SK-N-SH treated with all-trans-retinoic acid at 6 μM for 48 hours (cell line): ENCODE measurements around the gene VPS4B.

Source experiments
- ATAC-seq: fragments of 200-7000 bp; cut with Tn5 transposase; 3 replicates; pipeline ENCODE4 v1.9.1; 2020; ENCODE audit warnings: mild to moderate bottlenecking, moderate library complexity
- CSDC2 ChIP-seq: fragments of 250-450 bp; sonication (Bioruptor Pico); IDR thresholded peaks from 2 replicates; pipeline ENCODE4 v1.5.0; 2020; ENCODE audit warnings: mild to moderate bottlenecking, moderate library complexity
- ESRRG ChIP-seq: fragments of 250-450 bp; sonication (Bioruptor Pico); IDR thresholded peaks from 2 replicates; pipeline ENCODE4 v1.6.1; 2021; ENCODE audit warnings: mild to moderate bottlenecking
- GLIS3 ChIP-seq: fragments of 250-450 bp; sonication (Bioruptor Pico); IDR thresholded peaks from 2 replicates; pipeline ENCODE4 v1.5.0; 2020; ENCODE audit warnings: mild to moderate bottlenecking, moderate library complexity
- ISL1 ChIP-seq: fragments of 250-450 bp; sonication (Bioruptor Pico); IDR thresholded peaks from 2 replicates; pipeline ENCODE4 v2.1.2; 2022; ENCODE audit warnings: mild to moderate bottlenecking, moderate library complexity
- OSR1 ChIP-seq: fragments of 250-450 bp; sonication (Bioruptor Pico); IDR thresholded peaks from 2 replicates; pipeline ENCODE4 v1.8.0; 2022; ENCODE audit warnings: moderate library complexity, mild to moderate bottlenecking, inconsistent platforms
- POU6F1 ChIP-seq: fragments of 250-450 bp; sonication (Bioruptor Pico); IDR thresholded peaks from 2 replicates; pipeline ENCODE4 v1.8.0; 2021; ENCODE audit warnings: low read depth, mild to moderate bottlenecking, moderate library complexity, borderline replicate concordance
- PPARA ChIP-seq: fragments of 250-450 bp; sonication (Bioruptor Pico); IDR thresholded peaks from 2 replicates; pipeline ENCODE4 v1.5.0; 2020; ENCODE audit warnings: mild to moderate bottlenecking, borderline replicate concordance
- RARB ChIP-seq: fragments of 250-450 bp; sonication (Bioruptor Pico); IDR thresholded peaks from 2 replicates; pipeline ENCODE4 v1.8.0; 2021; ENCODE audit warnings: mild to moderate bottlenecking, moderate library complexity
- SNAI2 ChIP-seq: fragments of 250-450 bp; sonication (Bioruptor Pico); IDR thresholded peaks from 2 replicates; pipeline ENCODE4 v1.5.0; 2020; ENCODE audit warnings: mild to moderate bottlenecking, moderate library complexity
- TCF4 ChIP-seq: fragments of 250-450 bp; sonication (Bioruptor Pico); IDR thresholded peaks from 2 replicates; pipeline ENCODE4 v1.8.0; 2021; ENCODE audit warnings: mild to moderate bottlenecking, moderate library complexity, borderline replicate concordance
- TOX ChIP-seq: fragments of 250-450 bp; sonication (Bioruptor Pico); IDR thresholded peaks from 2 replicates; pipeline ENCODE4 v1.8.0; 2021; ENCODE audit warnings: mild to moderate bottlenecking, moderate library complexity, borderline replicate concordance
- TSHZ2 ChIP-seq: fragments of 250-450 bp; sonication (Bioruptor Pico); IDR thresholded peaks from 2 replicates; pipeline ENCODE4 v1.5.0; 2020; ENCODE audit warnings: mild to moderate bottlenecking, moderate library complexity
- ZNF565 ChIP-seq: fragments of 450-650 bp; formaldehyde crosslinking; conservative IDR thresholded peaks from 2 replicates; pipeline ENCODE4 v1.5.0; 2020; ENCODE audit warnings: low read depth, mild to moderate bottlenecking, moderate library complexity
- ZNF70 ChIP-seq: fragments of 450-650 bp; formaldehyde crosslinking; IDR thresholded peaks from 2 replicates; pipeline ENCODE4 v1.5.0; 2020; ENCODE audit warnings: mild to moderate bottlenecking, moderate library complexity
- ZNF8 ChIP-seq: fragments of 450-650 bp; formaldehyde crosslinking; IDR thresholded peaks from 2 replicates; pipeline ENCODE4 v1.5.0; 2020; ENCODE audit warnings: mild to moderate bottlenecking, moderate library complexity
- TF ChIP-seq, protein P1 (sequence below): fragments of 250-450 bp; sonication (Bioruptor Pico); IDR thresholded peaks from 2 replicates; pipeline ENCODE4 v1.5.1; 2020; ENCODE audit warnings: low read depth, mild to moderate bottlenecking, moderate library complexity
- TF ChIP-seq, protein P2 (sequence below): fragments of 250-450 bp; sonication (Bioruptor Pico); IDR thresholded peaks from 2 replicates; pipeline ENCODE4 v1.5.1; 2021; ENCODE audit warnings: mild to moderate bottlenecking, moderate library complexity
- TF ChIP-seq, protein P3 (sequence below): fragments of 250-450 bp; sonication (Bioruptor Pico); IDR thresholded peaks from 2 replicates; pipeline ENCODE4 v1.8.0; 2020; ENCODE audit warnings: mild to moderate bottlenecking, moderate library complexity, borderline replicate concordance

VPS4B gene

GRCh38 chr18:63421514-63421913, 762 bp downstream of the VPS4B start:
- TF ChIP-seq, protein P1, sequence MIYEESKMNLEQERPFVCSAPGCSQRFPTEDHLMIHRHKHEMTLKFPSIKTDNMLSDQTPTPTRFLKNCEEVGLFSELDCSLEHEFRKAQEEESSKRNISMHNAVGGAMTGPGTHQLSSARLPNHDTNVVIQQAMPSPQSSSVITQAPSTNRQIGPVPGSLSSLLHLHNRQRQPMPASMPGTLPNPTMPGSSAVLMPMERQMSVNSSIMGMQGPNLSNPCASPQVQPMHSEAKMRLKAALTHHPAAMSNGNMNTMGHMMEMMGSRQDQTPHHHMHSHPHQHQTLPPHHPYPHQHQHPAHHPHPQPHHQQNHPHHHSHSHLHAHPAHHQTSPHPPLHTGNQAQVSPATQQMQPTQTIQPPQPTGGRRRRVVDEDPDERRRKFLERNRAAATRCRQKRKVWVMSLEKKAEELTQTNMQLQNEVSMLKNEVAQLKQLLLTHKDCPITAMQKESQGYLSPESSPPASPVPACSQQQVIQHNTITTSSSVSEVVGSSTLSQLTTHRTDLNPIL, result no peak
- TF ChIP-seq, protein P2, sequence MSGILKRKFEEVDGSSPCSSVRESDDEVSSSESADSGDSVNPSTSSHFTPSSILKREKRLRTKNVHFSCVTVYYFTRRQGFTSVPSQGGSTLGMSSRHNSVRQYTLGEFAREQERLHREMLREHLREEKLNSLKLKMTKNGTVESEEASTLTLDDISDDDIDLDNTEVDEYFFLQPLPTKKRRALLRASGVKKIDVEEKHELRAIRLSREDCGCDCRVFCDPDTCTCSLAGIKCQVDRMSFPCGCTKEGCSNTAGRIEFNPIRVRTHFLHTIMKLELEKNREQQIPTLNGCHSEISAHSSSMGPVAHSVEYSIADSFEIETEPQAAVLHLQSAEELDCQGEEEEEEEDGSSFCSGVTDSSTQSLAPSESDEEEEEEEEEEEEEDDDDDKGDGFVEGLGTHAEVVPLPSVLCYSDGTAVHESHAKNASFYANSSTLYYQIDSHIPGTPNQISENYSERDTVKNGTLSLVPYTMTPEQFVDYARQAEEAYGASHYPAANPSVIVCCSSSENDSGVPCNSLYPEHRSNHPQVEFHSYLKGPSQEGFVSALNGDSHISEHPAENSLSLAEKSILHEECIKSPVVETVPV (CRISPR knock-in tag), result no peak
- TF ChIP-seq OSR1 (CRISPR knock-in tag) (no peak), ZNF70 (no peak), CSDC2 (CRISPR knock-in tag) (no peak), ZNF8 (CRISPR knock-in tag) (no peak)
- TF ChIP-seq, all 23 proteins: peak for 0
- ATAC-seq, result no peak; the same call in 2 of the 3 replicates

DNA sequence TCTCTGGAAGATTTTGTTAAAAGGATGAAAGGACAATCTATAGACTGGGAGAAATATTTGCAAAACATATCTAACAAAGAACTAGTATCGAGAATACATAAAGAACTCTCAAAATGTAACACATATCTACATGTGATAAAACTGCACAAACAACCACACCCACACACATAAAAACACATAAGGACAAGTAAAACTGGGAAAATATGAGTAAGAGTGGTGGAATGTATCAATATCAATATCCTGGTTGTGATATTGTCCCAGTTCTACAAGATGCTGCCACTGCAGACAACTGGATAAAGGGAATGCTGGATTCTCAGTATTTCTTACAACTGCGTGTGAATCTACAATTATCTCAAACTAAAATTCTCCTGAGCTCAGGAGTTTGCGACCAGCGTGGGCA, 9.3 kb downstream of the VPS4B start:
- ATAC-seq, result no peak
- no peak for TF ChIP-seq PPARA
- TF ChIP-seq RARB, result no peak
- no peak for TF ChIP-seq ISL1 (CRISPR knock-in tag)
- TF ChIP-seq, protein P3, sequence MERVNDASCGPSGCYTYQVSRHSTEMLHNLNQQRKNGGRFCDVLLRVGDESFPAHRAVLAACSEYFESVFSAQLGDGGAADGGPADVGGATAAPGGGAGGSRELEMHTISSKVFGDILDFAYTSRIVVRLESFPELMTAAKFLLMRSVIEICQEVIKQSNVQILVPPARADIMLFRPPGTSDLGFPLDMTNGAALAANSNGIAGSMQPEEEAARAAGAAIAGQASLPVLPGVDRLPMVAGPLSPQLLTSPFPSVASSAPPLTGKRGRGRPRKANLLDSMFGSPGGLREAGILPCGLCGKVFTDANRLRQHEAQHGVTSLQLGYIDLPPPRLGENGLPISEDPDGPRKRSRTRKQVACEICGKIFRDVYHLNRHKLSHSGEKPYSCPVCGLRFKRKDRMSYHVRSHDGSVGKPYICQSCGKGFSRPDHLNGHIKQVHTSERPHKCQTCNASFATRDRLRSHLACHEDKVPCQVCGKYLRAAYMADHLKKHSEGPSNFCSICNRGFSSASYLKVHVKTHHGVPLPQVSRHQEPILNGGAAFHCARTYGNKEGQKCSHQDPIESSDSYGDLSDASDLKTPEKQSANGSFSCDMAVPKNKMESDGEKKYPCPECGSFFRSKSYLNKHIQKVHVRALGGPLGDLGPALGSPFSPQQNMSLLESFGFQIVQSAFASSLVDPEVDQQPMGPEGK (CRISPR knock-in tag), result no peak
- no peak for TF ChIP-seq TSHZ2 (CRISPR knock-in tag)
- TF ChIP-seq TCF4 (CRISPR knock-in tag), result no peak
- no peak for TF ChIP-seq SNAI2
- no peak for TF ChIP-seq TOX (CRISPR knock-in tag)
- TF ChIP-seq, protein P1, result no peak

DNA sequence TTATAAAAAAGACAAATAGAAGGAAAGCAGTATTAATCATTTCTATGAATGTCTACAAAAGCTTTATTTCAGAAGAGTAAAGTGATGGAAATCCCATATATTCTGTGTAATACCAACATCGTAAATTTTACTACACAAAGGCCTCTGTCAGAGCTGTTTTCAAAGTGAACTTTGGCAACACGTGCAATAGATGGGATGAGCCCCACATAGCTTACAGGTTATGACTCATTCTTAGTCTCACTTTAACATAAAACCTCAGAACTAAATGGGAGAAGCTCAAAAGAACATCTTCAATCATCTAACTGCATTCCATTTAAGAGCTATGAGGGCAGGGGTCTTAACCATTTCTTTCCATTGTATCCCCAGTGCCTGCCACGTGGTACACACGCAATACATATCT, 11.5 kb downstream of the VPS4B start:
- ATAC-seq, result peak; percentile 88
- TF ChIP-seq ZNF565, result no peak
- no peak for TF ChIP-seq TOX (CRISPR knock-in tag)
- no peak for TF ChIP-seq POU6F1 (CRISPR knock-in tag)
- TF ChIP-seq ESRRG, result no peak
- TF ChIP-seq GLIS3 (CRISPR knock-in tag), result no peak
- TF ChIP-seq RARB, result no peak
- TF ChIP-seq, protein P3 (CRISPR knock-in tag), result no peak
- TF ChIP-seq ISL1 (CRISPR knock-in tag), result peak; percentile 23; the same call in 1 of the 2 replicates
